ENCODE results near the gene GMPPA. TPM values are rescaled to one million over a fixed set of nuclear protein-coding genes. Genes with fewer than 3 reads are reported as not detected.

The GMPPA gene
- total and polyA plus RNA-seq, 9 of the 15 experiments (the other 6 are each of a cell fraction or from before 2014, with no cell fraction given) = 7.0 to 101 (median 66.7) TPM

DNA sequence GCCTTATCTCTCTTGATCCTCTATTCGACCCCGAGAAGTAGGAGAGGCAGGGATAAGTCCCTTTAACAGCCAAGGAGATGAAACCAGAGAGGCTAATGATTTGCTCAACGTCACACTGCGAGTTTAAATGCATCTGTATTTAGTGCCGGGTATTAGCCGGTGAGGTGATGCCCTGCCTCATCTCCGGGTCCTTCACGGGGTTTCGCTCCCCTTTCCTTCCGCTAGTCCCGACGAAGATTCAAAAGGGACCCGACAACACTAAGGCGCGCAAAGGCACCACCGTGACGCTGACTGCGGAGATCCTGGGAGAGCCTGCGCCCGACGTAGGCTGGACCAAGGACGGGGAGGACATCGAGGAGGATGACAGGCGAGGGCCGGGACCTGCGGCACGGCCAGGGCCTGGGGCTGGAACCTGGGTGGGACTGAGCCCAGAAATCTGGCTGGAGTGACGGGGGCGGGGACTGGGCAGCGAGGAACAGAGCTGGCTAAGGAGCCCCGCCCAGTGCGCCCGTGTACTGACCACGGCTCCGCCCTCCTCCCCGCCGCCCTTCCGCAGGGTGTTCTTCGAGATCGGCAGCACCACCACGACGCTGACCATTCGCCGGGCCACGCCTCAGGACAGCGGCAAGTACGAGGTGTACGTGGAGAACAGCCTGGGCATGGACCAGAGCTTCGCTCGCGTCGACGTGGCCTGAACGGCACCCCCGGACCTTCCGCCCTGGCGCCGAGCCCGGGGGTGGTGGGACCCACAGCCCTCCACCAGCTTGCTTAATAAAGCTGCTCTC is 1.0 kb upstream of the GMPPA start (continued):
- TF ChIP-seq FOXJ3 (CRISPR knock-in tag; IDR thresholded peaks at IDR 0.05) = no peak
- no peak for TF ChIP-seq BRD9 (IDR thresholded peaks at IDR 0.05; ENCODE audit: low read depth, partially characterized antibody)
- TF ChIP-seq HDGF (IDR thresholded peaks at IDR 0.05) = no peak
- TF ChIP-seq NCOA6 (IDR thresholded peaks at IDR 0.05) = no peak
- TF ChIP-seq SIN3B (IDR thresholded peaks at IDR 0.05; ENCODE audit: low read depth) = 0 out of 2 replicates have a peak, but pooled peaks have one; percentile 24
- TF ChIP-seq CCNT2 (IDR thresholded peaks at IDR 0.05; ENCODE audit: borderline replicate concordance, extremely low read depth, insufficient read length, low read depth, low read length) = peak; percentile 74
- no peak for TF ChIP-seq RB1 (IDR thresholded peaks at IDR 0.05; ENCODE audit: low read depth)
- no peak for TF ChIP-seq SAFB (IDR thresholded peaks at IDR 0.05; ENCODE audit: borderline replicate concordance, low read depth, low read length)
- TF ChIP-seq CBX3 (IDR thresholded peaks at IDR 0.05; ENCODE audit: borderline replicate concordance in 1 of 2, low read length in 2 of 2) = no peak
- no peak for TF ChIP-seq HDAC6 (IDR thresholded peaks at IDR 0.05; ENCODE audit: low read depth, low read length)
- TF ChIP-seq MXI1 (IDR thresholded peaks at IDR 0.05; ENCODE audit: low read depth, low read length) = no peak
- TF ChIP-seq NR3C1 (CRISPR knock-in tag; IDR thresholded peaks at IDR 0.05) = no peak
- TF ChIP-seq, protein P1, sequence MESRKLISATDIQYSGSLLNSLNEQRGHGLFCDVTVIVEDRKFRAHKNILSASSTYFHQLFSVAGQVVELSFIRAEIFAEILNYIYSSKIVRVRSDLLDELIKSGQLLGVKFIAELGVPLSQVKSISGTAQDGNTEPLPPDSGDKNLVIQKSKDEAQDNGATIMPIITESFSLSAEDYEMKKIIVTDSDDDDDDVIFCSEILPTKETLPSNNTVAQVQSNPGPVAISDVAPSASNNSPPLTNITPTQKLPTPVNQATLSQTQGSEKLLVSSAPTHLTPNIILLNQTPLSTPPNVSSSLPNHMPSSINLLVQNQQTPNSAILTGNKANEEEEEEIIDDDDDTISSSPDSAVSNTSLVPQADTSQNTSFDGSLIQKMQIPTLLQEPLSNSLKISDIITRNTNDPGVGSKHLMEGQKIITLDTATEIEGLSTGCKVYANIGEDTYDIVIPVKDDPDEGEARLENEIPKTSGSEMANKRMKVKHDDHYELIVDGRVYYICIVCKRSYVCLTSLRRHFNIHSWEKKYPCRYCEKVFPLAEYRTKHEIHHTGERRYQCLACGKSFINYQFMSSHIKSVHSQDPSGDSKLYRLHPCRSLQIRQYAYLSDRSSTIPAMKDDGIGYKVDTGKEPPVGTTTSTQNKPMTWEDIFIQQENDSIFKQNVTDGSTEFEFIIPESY (CRISPR knock-in tag; IDR thresholded peaks at IDR 0.05) = no peak
- no peak for TF ChIP-seq ARID1B (IDR thresholded peaks at IDR 0.05)
- no peak for TF ChIP-seq MCM5 (IDR thresholded peaks at IDR 0.05; ENCODE audit: low read depth)
- no peak for TF ChIP-seq ZNF707 (CRISPR knock-in tag; conservative IDR thresholded peaks at IDR 0.05)
- TF ChIP-seq ZNF282 (CRISPR knock-in tag; IDR thresholded peaks at IDR 0.05) = 0 out of 2 replicates have a peak, but pooled peaks have one; percentile 14
- TF ChIP-seq TBP (optimal IDR thresholded peaks at IDR 0.05; ENCODE audit: low read depth, low read length) = no peak
- TF ChIP-seq U2AF1 (optimal IDR thresholded peaks at IDR 0.05; ENCODE audit: low read depth, low read length) = no peak
- 0 out of 2 replicates have a peak, but pooled peaks have one; percentile 48 for TF ChIP-seq HDAC8 (tag; IDR thresholded peaks at IDR 0.05)
- TF ChIP-seq, protein P2, sequence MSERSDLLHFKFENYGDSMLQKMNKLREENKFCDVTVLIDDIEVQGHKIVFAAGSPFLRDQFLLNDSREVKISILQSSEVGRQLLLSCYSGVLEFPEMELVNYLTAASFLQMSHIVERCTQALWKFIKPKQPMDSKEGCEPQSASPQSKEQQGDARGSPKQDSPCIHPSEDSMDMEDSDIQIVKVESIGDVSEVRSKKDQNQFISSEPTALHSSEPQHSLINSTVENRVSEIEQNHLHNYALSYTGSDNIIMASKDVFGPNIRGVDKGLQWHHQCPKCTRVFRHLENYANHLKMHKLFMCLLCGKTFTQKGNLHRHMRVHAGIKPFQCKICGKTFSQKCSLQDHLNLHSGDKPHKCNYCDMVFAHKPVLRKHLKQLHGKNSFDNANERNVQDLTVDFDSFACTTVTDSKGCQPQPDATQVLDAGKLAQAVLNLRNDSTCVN (CRISPR knock-in tag; IDR thresholded peaks at IDR 0.05) = no peak
- TF ChIP-seq KLF10 (CRISPR knock-in tag; IDR thresholded peaks at IDR 0.05) = no peak
- TF ChIP-seq ETV1 (tag; conservative IDR thresholded peaks at IDR 0.05; ENCODE audit: low read depth) = no peak
- no peak for TF ChIP-seq ELF2 (CRISPR knock-in tag; IDR thresholded peaks at IDR 0.05)
- TF ChIP-seq KDM5B (IDR thresholded peaks at IDR 0.05; ENCODE audit: insufficient replicate concordance, low read depth, low read length) = peak; percentile 53
- TF ChIP-seq, protein P3, sequence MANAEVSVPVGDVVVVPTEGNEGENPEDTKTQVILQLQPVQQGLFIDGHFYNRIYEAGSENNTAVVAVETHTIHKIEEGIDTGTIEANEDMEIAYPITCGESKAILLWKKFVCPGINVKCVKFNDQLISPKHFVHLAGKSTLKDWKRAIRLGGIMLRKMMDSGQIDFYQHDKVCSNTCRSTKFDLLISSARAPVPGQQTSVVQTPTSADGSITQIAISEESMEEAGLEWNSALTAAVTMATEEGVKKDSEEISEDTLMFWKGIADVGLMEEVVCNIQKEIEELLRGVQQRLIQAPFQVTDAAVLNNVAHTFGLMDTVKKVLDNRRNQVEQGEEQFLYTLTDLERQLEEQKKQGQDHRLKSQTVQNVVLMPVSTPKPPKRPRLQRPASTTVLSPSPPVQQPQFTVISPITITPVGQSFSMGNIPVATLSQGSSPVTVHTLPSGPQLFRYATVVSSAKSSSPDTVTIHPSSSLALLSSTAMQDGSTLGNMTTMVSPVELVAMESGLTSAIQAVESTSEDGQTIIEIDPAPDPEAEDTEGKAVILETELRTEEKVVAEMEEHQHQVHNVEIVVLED (CRISPR knock-in tag; IDR thresholded peaks at IDR 0.05) = 0 out of 2 replicates have a peak, but pooled peaks have one; percentile 39

Measured in K562 (cell line).